Right lobe of liver (tissue), 6 donors: Measurements from ENCODE around the gene PLG. TPM values are rescaled to one million over a fixed set of nuclear protein-coding genes. Genes with fewer than 3 reads are reported as not detected.
"Not testable (repeated sequence)": the region's sequence is repeated elsewhere in the genome, so short reads cannot be mapped to it uniquely, and the experiment has no call there.

Experiments
- ATAC-seq, 4 donors: fragments of 200-7000 bp; cut with Tn5 transposase; one replicate each; pipeline ENCODE4 v1.9.1; 2020; ENCODE audit warnings: mild to moderate bottlenecking in 4 of 4, moderate library complexity in 4 of 4
- DNase-seq, 3 donors: peaks; one replicate each; pipeline ENCODE4 v3.0.0-alpha.2; 2020
- H3K27ac ChIP-seq, 3 donors: fragments of 200-600 bp; one replicate each; pipeline ENCODE4 v1.8.0; 2022
- H3K27me3 ChIP-seq, 2 donors: fragments of 200-600 bp; one replicate each; pipeline ENCODE4 v1.8.0; 2022
- H3K36me3 ChIP-seq, 4 donors: fragments of 200-600 bp; sonication (generic) in 1 of 4; one replicate each; pipeline versions ENCODE4 v1.5.1 to v1.8.0; 2017 to 2022; ENCODE audit warnings: control low read depth in 1 of 4
- H3K4me1 ChIP-seq, 4 donors: fragments of 200-600 bp; sonication (generic) in 1 of 4; one replicate each; pipeline versions ENCODE4 v1.5.1 to v1.8.0; 2017 to 2022; ENCODE audit warnings: control low read depth in 1 of 4
- H3K4me3 ChIP-seq, 3 donors: fragments of 200-600 bp; one replicate each; pipeline ENCODE4 v1.8.0; 2022
- H3K9me3 ChIP-seq, 4 donors: fragments of 200-600 bp; sonication (generic) in 1 of 4; one replicate each; pipeline versions ENCODE4 v1.5.1 to v1.8.0; 2017 to 2022; ENCODE audit warnings: control low read depth in 1 of 4
- CTCF ChIP-seq, 4 donors: fragments of 200-600 bp in 3 of 4; fragments of 450-650 bp in 1 of 4; IDR thresholded peaks; one replicate each; pipeline versions ENCODE4 v1.5.1 to v1.8.0; 2016 to 2022; ENCODE audit warnings: antibody characterized with exemption in 4 of 4, mild to moderate bottlenecking in 2 of 4
- POLR2A ChIP-seq: fragments of 450-650 bp; IDR thresholded peaks from one replicate; pipeline ENCODE4 v1.6.1; 2017; ENCODE audit warnings: antibody characterized with exemption, mild to moderate bottlenecking
- WGBS: methylation state at CpG from one replicate; pipeline ENCODE4 v1.1.6; 2018; ENCODE audit warnings: low coverage, low lambda C conversion rate; ENCODE audit not compliant: insufficient coverage; ENCODE audit errors: missing lambda C conversion rate; 5-methylcytosine and 5-hydroxymethylcytosine counted together
- intact Hi-C, 2 donors: fragments of 100-400 bp; cut with DNase I; formaldehyde crosslinking; loops; one replicate each; pipeline versions ENCODE4 v1.11.2 to v1.14.1; 2022
- long read RNA-seq: library from polyadenylated mRNA; unstranded; transcript quantifications from one replicate; pipeline ENCODE4 v2.0.0, GENCODE V29; 2019
- total RNA-seq, 6 experiments: library from RNA; depleted of rRNA in 2 of 6; stranded (reverse); fragments of >200 nt in 2 of 6; fragmentation: NEBNext Ultra II Directional in 3 of 6; extraction: Animal tissue kit (Norgen Biotek cat#: 25700) in 3 of 6; gene quantifications; one replicate each; pipeline versions ENCODE4 v1.1.0 to v1.2.4, GENCODE V29; 2016 to 2023
- donor health status: DM: no; HTN: yes; CAD: no.
- donor health status: DM: no; HTN: no; CAD: no.
- donor health status: DM: no; HTN: no; CAD: no.
- donor health status: DM: no; HTN: yes; CAD: no.
- donor health status: DM: no; HTN: yes; CAD: no.

Gene PLG
- total RNA-seq: 1,000 to 10,000 TPM in 4 of 6 experiments, 100 to 1,000 TPM in 2; 756 to 3,432 (median 1,885) TPM
- long read RNA-seq, transcript PLG-202 (19 exons, 2,741 nt): major isoform, 421 of 645 reads
- long read RNA-seq, partial matches to known transcripts: 160 of 645 reads
- long read RNA-seq, other reads (novel, unspliced or antisense): 56 of 645 reads

- intact Hi-C loops, H3K27me3 ChIP-seq, H3K36me3 ChIP-seq, H3K9me3 ChIP-seq: not testable (repeated sequence)
- 30% methylated on average over 6 of the region's 6 CpGs for WGBS
- peaks cover 0 to 36% (median 7%) of the 10 kb centered on the region in 4 donors for H3K4me1 ChIP-seq
- H3K4me3 ChIP-seq: peak within 1 kb of the TSS; percentile 35 to 71 (median 67)
- peak; percentile 75 for TF ChIP-seq POLR2A
- H3K27ac ChIP-seq: peak within 1 kb of the TSS; percentile 86 to 94 (median 92)
- DNase-seq (peak; percentile 37 to 69 (median 61)), ATAC-seq (peak in 3 of 4 donors; percentile 1 to 9 (median 4))
These were observed at the start of gene PLG for GRCh38 chr6:160701918-160702680. TSS of gene PLG (plus strand) at chr6:160702244. CDS start at chr6:160702305, 61 bp downstream.

- peak overlapping the region in 1 of 3 donors; percentile 10 for H3K27ac ChIP-seq
- no peak overlapping the region for H3K4me3 ChIP-seq
- DNase-seq: no peak
- intact Hi-C loops: no loop called here
- ATAC-seq: no peak
- no peaks in the 10 kb centered on the region for H3K9me3 ChIP-seq
- TF ChIP-seq POLR2A (no peak), CTCF (IDR thresholded peaks at IDR 0.05) (no peak)
- no peaks in the 10 kb centered on the region for H3K27me3 ChIP-seq
- 89% methylated on average over 5 of the region's 6 CpGs for WGBS
- no peaks in the 10 kb centered on the region for H3K36me3 ChIP-seq
- H3K4me1 ChIP-seq: peaks cover 0 to 31% (median 10%) of the 10 kb centered on the region in 4 donors
These were observed 42.5 kb upstream of the PLG start for GRCh38 chr6:160659562-160659961.

- WGBS: 24% methylated on average over 3 of the region's 3 CpGs
These were observed 40.8 kb upstream of the PLG start for GRCh38 chr6:160661216-160661615.

GRCh38 chr6:160662429-160662828 is 39.6 kb upstream of the PLG start:
- H3K4me3 ChIP-seq: peak overlapping the region in 2 of 3 donors; percentile 47 to 61
- ATAC-seq (peak in 1 of 4 donors; percentile 33), DNase-seq (no peak)
- H3K36me3 ChIP-seq: no peaks in the 10 kb centered on the region
- no peaks in the 10 kb centered on the region for H3K9me3 ChIP-seq
- 7% methylated on average over 3 of the region's 3 CpGs for WGBS
- TF ChIP-seq POLR2A (no peak), CTCF (IDR thresholded peaks at IDR 0.05) (no peak)
- intact Hi-C loops: no loop called here
- H3K27ac ChIP-seq: peak overlapping the region in 2 of 3 donors; percentile 23 to 84
- H3K4me1 ChIP-seq: peaks cover 0 to 40% (median 12%) of the 10 kb centered on the region in 4 donors
- H3K27me3 ChIP-seq: no peaks in the 10 kb centered on the region

More at GRCh38 chr6:160661216-160661615, 40.8 kb upstream of the PLG start:
- ATAC-seq (peak; percentile 79 to 83 (median 80)), DNase-seq (peak; percentile 57 to 81 (median 76))
- intact Hi-C loops: no loop called here
- Histone ChIP-seq H3K4me3 (peak overlapping the region in 1 of 3 donors; percentile 61), H3K27ac (peak overlapping the region in 1 of 3 donors; percentile 84), H3K9me3 (no peaks in the 10 kb centered on the region), H3K27me3 (no peaks in the 10 kb centered on the region), H3K36me3 (no peaks in the 10 kb centered on the region), H3K4me1 (peaks cover 0 to 38% (median 12%) of the 10 kb centered on the region in 4 donors)
- TF ChIP-seq CTCF (IDR thresholded peaks at IDR 0.05): no peak
- no peak for TF ChIP-seq POLR2A

- H3K4me1 ChIP-seq: peaks cover 0 to 44% (median 12%) of the 10 kb centered on the region in 4 donors
- ATAC-seq: peak in 1 of 4 donors; percentile 13
- WGBS: 17% methylated on average over 2 of the region's 2 CpGs
- DNase-seq: no peak
- H3K27me3 ChIP-seq: no peaks in the 10 kb centered on the region
- H3K4me3 ChIP-seq: peak overlapping the region in 2 of 3 donors; percentile 47 to 61
- no peaks in the 10 kb centered on the region for H3K36me3 ChIP-seq
- no peaks in the 10 kb centered on the region for H3K9me3 ChIP-seq
- H3K27ac ChIP-seq: peak overlapping the region; percentile 6 to 84 (median 23)
- no peak for TF ChIP-seq POLR2A
- no peak for TF ChIP-seq CTCF (IDR thresholded peaks at IDR 0.05)
- intact Hi-C loops: no loop called here
These were observed 39.2 kb upstream of the PLG start for GRCh38 chr6:160662842-160663241.

- H3K36me3 ChIP-seq, H3K27me3 ChIP-seq, intact Hi-C loops, DNase-seq, H3K9me3 ChIP-seq: not testable (repeated sequence)
- peak; percentile 12 to 70 (median 30) for ATAC-seq
- Histone ChIP-seq H3K4me3 (peak within 1 kb of the TSS; percentile 18 to 61 (median 47)), H3K4me1 (peaks cover 0 to 44% (median 12%) of the 10 kb centered on the region in 4 donors), H3K27ac (peak within 1 kb of the TSS; percentile 23 to 84 (median 38))
- 44% methylated on average over 1 of the region's 1 CpG for WGBS
These were observed 37.8 kb upstream of the PLG start, which contains the start of gene LPA for GRCh38 chr6:160664198-160664597. TSS of gene LPA (minus strand) at chr6:160664275. CDS start at chr6:160664214, 61 bp downstream.
